AML-193 (cell line): ENCODE data around the gene KIAA0040.
"Not testable (repeated sequence)": the region's sequence is repeated elsewhere in the genome, so short reads cannot be mapped to it uniquely, and the experiment has no call there.

Experiments
- DNase-seq, 2 experiments: peaks; one replicate each; lab custom pipeline; 2025; lab: John Stamatoyannopoulos, UW

Gene KIAA0040

GRCh38 chr1:175137369-175137768, 55.2 kb downstream of the KIAA0040 start:
- no peak for DNase-seq

- no peak for DNase-seq
Observed at GRCh38 chr1:175136246-175136645, 56.3 kb downstream of the KIAA0040 start.

- no peak for DNase-seq
Observed at GRCh38 chr1:175134500-175134899, 58.1 kb downstream of the KIAA0040 start.

- no peak for DNase-seq
Observed at GRCh38 chr1:175133673-175134435, 58.7 kb downstream of the KIAA0040 start.

- DNase-seq, result no peak
Observed at GRCh38 chr1:175132436-175132835, 60.1 kb downstream of the KIAA0040 start.

GRCh38 chr1:175131095-175131494, 61.5 kb downstream of the KIAA0040 start:
- DNase-seq, result no peak

GRCh38 chr1:175130649-175131045, 61.9 kb downstream of the KIAA0040 start:
- DNase-seq, result no peak

GRCh38 chr1:175129997-175130648, 62.5 kb downstream of the KIAA0040 start:
- DNase-seq, result no peak

GRCh38 chr1:175129644-175129996, 63.0 kb downstream of the KIAA0040 start:
- no peak for DNase-seq

- DNase-seq, result no peak
Observed at GRCh38 chr1:175129182-175129581, 63.4 kb downstream of the KIAA0040 start.

GRCh38 chr1:175128523-175128922, 64.1 kb downstream of the KIAA0040 start:
- DNase-seq, result no peak

GRCh38 chr1:175127565-175127964, 65.0 kb downstream of the KIAA0040 start:
- peak in 1 of 2 experiments; percentile 13 for DNase-seq

- no peak for DNase-seq
Observed at GRCh38 chr1:175126347-175126746, 66.2 kb downstream of the KIAA0040 start.

- DNase-seq, result peak; percentile 72 to 76
Observed at GRCh38 chr1:175124861-175125260, 67.7 kb downstream of the KIAA0040 start.

GRCh38 chr1:175120511-175120910, 72.1 kb downstream of the KIAA0040 start:
- DNase-seq, result no peak

- no peak for DNase-seq
Observed at GRCh38 chr1:175118375-175119367, 73.9 kb downstream of the KIAA0040 start.

GRCh38 chr1:175116903-175117302, 75.7 kb downstream of the KIAA0040 start:
- no peak for DNase-seq

- no peak for DNase-seq
Observed at GRCh38 chr1:175116210-175116798, 76.3 kb downstream of the KIAA0040 start.

- no peak for DNase-seq
Observed at GRCh38 chr1:175114996-175115395, 77.6 kb downstream of the KIAA0040 start.

GRCh38 chr1:175108331-175108820, 84.2 kb downstream of the KIAA0040 start:
- DNase-seq, result not testable (repeated sequence)
